Cardiac ventricle fibroblast (primary cell): ENCODE results near the gene MDGA2. TPM values are rescaled to one million over a fixed set of nuclear protein-coding genes. Genes with fewer than 3 reads are reported as not detected.

Source experiments
- total RNA-seq: library from RNA; depleted of rRNA; stranded (reverse); fragments of >200 nt; gene quantifications from 2 replicates; pipeline ENCODE4 v1.2.3, GENCODE V29; 2015

Gene MDGA2
- total RNA-seq = not detected in 2 replicates

GRCh38 chr14:47675466-47676314, at the start of gene MDGA2:
Gene MDGA2, minus strand, starts transcription at chr14:47675605.

